Endothelial cell of umbilical vein (primary cell): ENCODE results near the gene IL36RN. TPM values are rescaled to one million over a fixed set of nuclear protein-coding genes. Genes with fewer than 3 reads are reported as not detected.

Source experiments
- BruUV-seq: library from RNA; stranded (reverse); fragments of 400-500 nt; replicated peaks from 2 replicates; lab custom pipeline; 2021; lab: Mats Ljungman, UMichigan
- CTCF ChIA-PET: fragments of 300-600, 350-600 bp; sonication (Branson Sonifier 250); formaldehyde crosslinking; loops from one replicate; lab custom pipeline; 2021; ENCODE audit warnings: antibody characterized with exemption, inconsistent platforms; lab: Charles Lee
- POLR2A ChIA-PET: fragments of 300-600, 350-600 bp; sonication (Branson Sonifier 250); formaldehyde crosslinking; loops from one replicate; lab custom pipeline; 2021; ENCODE audit warnings: antibody characterized with exemption, inconsistent platforms; lab: Charles Lee
- DNase-seq: peaks from one replicate; pipeline ENCODE4 v3.0.0-alpha.2; 2011; ENCODE audit warnings: low read depth, low spot score
- FAIRE-seq: peaks from 2 replicates; lab custom pipeline; 2011; peaks lifted over from hg19 to GRCh38; lab: Jason Lieb, UNC
- H2AFZ ChIP-seq: 2 replicates; pipeline ENCODE4 v1.6.0; 2012; ENCODE audit warnings: low read depth, low read length, control low read depth, inconsistent platforms
- H3K27ac ChIP-seq: 2 replicates; pipeline ENCODE4 v1.5.1; 2011; ENCODE audit warnings: low read depth, mild to moderate bottlenecking, control low read depth, low read length, moderate library complexity; ENCODE audit not compliant: insufficient read depth
- H3K27me3 ChIP-seq, 2 experiments: 2 replicates each; pipeline versions ENCODE4 v1.6.0 to v1.6.1; 2011; ENCODE audit warnings: low read length in 2 of 2, mixed read lengths in 1 of 2; ENCODE audit not compliant: control insufficient read depth in 2 of 2, insufficient read depth in 2 of 2
- H3K36me3 ChIP-seq, 2 experiments: 2 replicates in 1 of 2; 3 replicates in 1 of 2; pipeline ENCODE4 v1.5.1; 2011; ENCODE audit warnings: low read length in 2 of 2, mild to moderate bottlenecking in 1 of 2, moderate library complexity in 1 of 2; ENCODE audit not compliant: control insufficient read depth in 2 of 2, insufficient read depth in 2 of 2; ENCODE audit errors: extremely low read depth in 1 of 2
- H3K4me1 ChIP-seq: 3 replicates; pipeline ENCODE4 v1.5.1; 2011; ENCODE audit warnings: mild to moderate bottlenecking, low read length; ENCODE audit not compliant: control insufficient read depth, insufficient read depth; ENCODE audit errors: extremely low read depth
- H3K4me2 ChIP-seq: 2 replicates; pipeline ENCODE4 v1.6.1; 2011; ENCODE audit warnings: low read length, control low read depth, mixed read lengths; ENCODE audit not compliant: insufficient read depth
- H3K4me3 ChIP-seq, 3 experiments: fragments of 200-600 bp in 1 of 3; sonication (generic), shearing (Covaris generic) in 1 of 3; replicated peaks in 1 of 3; 2 replicates each; pipeline ENCODE4 v1.5.1; 2011 to 2016; ENCODE audit warnings: control low read depth in 3 of 3, low read length in 3 of 3, mild to moderate bottlenecking in 2 of 3, inconsistent platforms in 1 of 3, low read depth in 1 of 3, moderate library complexity in 1 of 3; ENCODE audit not compliant: insufficient read depth in 1 of 3
- H3K79me2 ChIP-seq: 2 replicates; pipeline ENCODE4 v1.6.0; 2012; ENCODE audit warnings: low read length, inconsistent platforms; ENCODE audit not compliant: control insufficient read depth, insufficient read depth
- H3K9ac ChIP-seq: replicated peaks from 2 replicates; pipeline ENCODE3; 2011; ENCODE audit warnings: low read length, control low read depth; ENCODE audit not compliant: insufficient read depth; ENCODE audit errors: extremely low read depth
- H3K9me1 ChIP-seq: replicated peaks from 3 replicates; pipeline ENCODE4 v1.6.0; 2011; ENCODE audit warnings: mild to moderate bottlenecking, low read length; ENCODE audit not compliant: control insufficient read depth, insufficient read depth; ENCODE audit errors: extremely low read depth
- H3K9me3 ChIP-seq: replicated peaks from 2 replicates; pipeline ENCODE4 v1.5.1; 2012; ENCODE audit warnings: low read length, inconsistent platforms; ENCODE audit not compliant: control insufficient read depth, insufficient read depth
- H4K20me1 ChIP-seq: replicated peaks from 2 replicates; pipeline ENCODE3; 2011; ENCODE audit warnings: mild to moderate bottlenecking, low read length; ENCODE audit not compliant: control insufficient read depth, insufficient read depth; ENCODE audit errors: extremely low read depth
- EZH2 ChIP-seq: IDR thresholded peaks from 2 replicates; pipeline ENCODE4 v1.6.1; 2012; ENCODE audit warnings: borderline replicate concordance, low read depth, mild to moderate bottlenecking, moderate library complexity, low read length, inconsistent platforms; ENCODE audit not compliant: severe bottlenecking
- FOS ChIP-seq: IDR thresholded peaks from 2 replicates; pipeline ENCODE4 v1.6.1; 2011; ENCODE audit warnings: mild to moderate bottlenecking, low read length, moderate library complexity, borderline replicate concordance; ENCODE audit not compliant: insufficient read depth
- GATA2 ChIP-seq: IDR thresholded peaks from 2 replicates; pipeline ENCODE4 v1.7.0; 2011; ENCODE audit warnings: low read depth, mild to moderate bottlenecking, moderate library complexity, mixed read lengths, low read length; ENCODE audit not compliant: insufficient read length, insufficient read depth
- JUN ChIP-seq: IDR thresholded peaks from 2 replicates; pipeline ENCODE4 v1.6.1; 2011; ENCODE audit warnings: borderline replicate concordance, low read depth; ENCODE audit not compliant: insufficient read length, insufficient read depth
- MYC ChIP-seq: IDR thresholded peaks from one replicate; pipeline ENCODE4 v1.6.1; 2011; ENCODE audit warnings: mild to moderate bottlenecking, low read depth, low read length
- POLR2A ChIP-seq: IDR thresholded peaks from 2 replicates; pipeline ENCODE4 v1.6.1; 2012; ENCODE audit warnings: low read depth, mild to moderate bottlenecking, control low read depth, low read length
- POLR2AphosphoS5 ChIP-seq: IDR thresholded peaks from 2 replicates; pipeline ENCODE4 v1.6.1; 2012; ENCODE audit warnings: low read depth, mild to moderate bottlenecking, control low read depth, low read length, moderate library complexity; ENCODE audit not compliant: insufficient read depth
- dilution Hi-C: fragments of 300-500 bp; cut with MboI; formaldehyde crosslinking; loops from one replicate; pipeline ENCODE4 v1.15.0; 2019; ENCODE audit warnings: low sequenced_read_pairs; ENCODE audit not compliant: extremely low pct_ligation_motif_present
- intact Hi-C: fragments of 100-400 bp; cut with micrococcal nuclease; formaldehyde crosslinking; loops from one replicate; pipeline ENCODE4 v1.10.0; 2022
- polyA plus RNA-seq, 4 experiments: library from polyadenylated mRNA; depleted of rRNA in 3 of 4; stranded (reverse) in 3 of 4; unstranded in 1 of 4; fragments of >200 nt; gene quantifications; 2 replicates each; pipeline versions ENCODE4 v1.2.1 to v1.2.3, GENCODE V29; 2011 to 2012; ENCODE audit warnings: missing spikeins in 1 of 4
- total RNA-seq: library from RNA; stranded (reverse); gene quantifications from 2 replicates; pipeline ENCODE4 v1.2.3, GENCODE V29; 2021
- TF ChIP-seq, protein P1 (sequence below), 2 donors: IDR thresholded peaks; 1 replicate in 1 of 2; 2 replicates in 1 of 2; pipeline ENCODE4 v1.5.1; 2011; ENCODE audit warnings: low read length in 2 of 2, mild to moderate bottlenecking in 2 of 2, moderate library complexity in 2 of 2, control low read depth in 1 of 2, inconsistent platforms in 1 of 2, low read depth in 1 of 2; ENCODE audit not compliant: insufficient read depth in 1 of 2; ENCODE audit errors: extremely low read depth in 1 of 2
- TF ChIP-seq, protein P2 (sequence below): IDR thresholded peaks from 2 replicates; pipeline ENCODE4 v1.6.1; 2011; ENCODE audit not compliant: insufficient read depth, insufficient read length

IL36RN gene
- total and polyA plus RNA-seq, 2 donors (not counting 3 experiments of a cell fraction or from before 2014, with no cell fraction given) = not detected

DNA sequence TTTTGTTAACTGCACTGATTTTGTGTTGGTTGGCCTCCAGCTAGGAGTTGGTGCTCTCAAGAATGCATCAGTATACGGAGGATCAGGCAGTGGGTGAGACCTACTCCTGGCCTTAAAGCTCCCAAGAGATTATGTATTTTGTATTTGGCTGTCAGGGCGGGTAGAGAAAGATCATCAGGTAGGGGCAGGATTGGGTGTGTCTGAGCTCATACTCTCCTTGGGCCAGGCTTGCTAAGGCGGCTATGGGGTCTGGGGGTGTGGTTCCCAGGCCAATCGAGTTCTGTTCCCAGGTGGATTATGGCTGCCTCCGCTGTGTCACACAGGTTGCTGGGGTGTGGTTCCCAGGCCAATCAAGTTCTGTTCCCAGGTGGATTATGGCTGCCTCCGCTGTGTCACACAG is 39.5 kb downstream of the IL36RN start:
- Histone ChIP-seq H4K20me1 (no peaks in the 10 kb centered on the region), H3K27me3 (no peaks in the 10 kb centered on the region), H3K9me3 (no peaks in the 10 kb centered on the region), H3K27ac (no peak overlapping the region), H3K4me2 (no peak overlapping the region), H3K79me2 (no peaks in the 10 kb centered on the region), H2AFZ (no peak overlapping the region), H3K9ac (no peak overlapping the region), H3K9me1 (no peaks in the 10 kb centered on the region), H3K36me3 (no peaks in the 10 kb centered on the region), H3K4me1 (no peaks in the 10 kb centered on the region), H3K4me3 (no peak overlapping the region)
- dilution Hi-C loops = no loop called here
- TF ChIP-seq, protein P1, sequence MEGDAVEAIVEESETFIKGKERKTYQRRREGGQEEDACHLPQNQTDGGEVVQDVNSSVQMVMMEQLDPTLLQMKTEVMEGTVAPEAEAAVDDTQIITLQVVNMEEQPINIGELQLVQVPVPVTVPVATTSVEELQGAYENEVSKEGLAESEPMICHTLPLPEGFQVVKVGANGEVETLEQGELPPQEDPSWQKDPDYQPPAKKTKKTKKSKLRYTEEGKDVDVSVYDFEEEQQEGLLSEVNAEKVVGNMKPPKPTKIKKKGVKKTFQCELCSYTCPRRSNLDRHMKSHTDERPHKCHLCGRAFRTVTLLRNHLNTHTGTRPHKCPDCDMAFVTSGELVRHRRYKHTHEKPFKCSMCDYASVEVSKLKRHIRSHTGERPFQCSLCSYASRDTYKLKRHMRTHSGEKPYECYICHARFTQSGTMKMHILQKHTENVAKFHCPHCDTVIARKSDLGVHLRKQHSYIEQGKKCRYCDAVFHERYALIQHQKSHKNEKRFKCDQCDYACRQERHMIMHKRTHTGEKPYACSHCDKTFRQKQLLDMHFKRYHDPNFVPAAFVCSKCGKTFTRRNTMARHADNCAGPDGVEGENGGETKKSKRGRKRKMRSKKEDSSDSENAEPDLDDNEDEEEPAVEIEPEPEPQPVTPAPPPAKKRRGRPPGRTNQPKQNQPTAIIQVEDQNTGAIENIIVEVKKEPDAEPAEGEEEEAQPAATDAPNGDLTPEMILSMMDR (IDR thresholded peaks at IDR 0.05; ENCODE audit: extremely low read depth in 1 of 2, insufficient read depth in 1 of 2, low read depth in 1 of 2, low read length in 2 of 2) = no peak
- TF ChIP-seq, protein P2, sequence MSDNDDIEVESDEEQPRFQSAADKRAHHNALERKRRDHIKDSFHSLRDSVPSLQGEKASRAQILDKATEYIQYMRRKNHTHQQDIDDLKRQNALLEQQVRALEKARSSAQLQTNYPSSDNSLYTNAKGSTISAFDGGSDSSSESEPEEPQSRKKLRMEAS = no peak
- no peak for TF ChIP-seq POLR2AphosphoS5
- TF ChIP-seq POLR2A = no peak
- TF ChIP-seq JUN = no peak
- TF ChIP-seq EZH2 = no peak
- no peak for TF ChIP-seq GATA2
- no peak for TF ChIP-seq FOS
- no peak for TF ChIP-seq MYC
- CTCF ChIA-PET = no interaction called here
- intact Hi-C loops = no loop called here
- DNase-seq (no peak), FAIRE-seq (no peak)
- POLR2A ChIA-PET = no interaction called here
- BruUV-seq = no TSS peak
